Kidney (tissue), 22 donors: ENCODE results near the gene CLCA1. TPM values are rescaled to one million over a fixed set of nuclear protein-coding genes. Genes with fewer than 3 reads are reported as not detected.

ENCODE experiments used
- DNase-seq, 5 donors: peaks; one replicate each; pipeline ENCODE4 v3.0.0-alpha.2; 2013 to 2020
- FAIRE-seq: peaks from 2 replicates; lab custom pipeline; 2012; peaks lifted over from hg19 to GRCh38; lab: Jason Lieb, UNC
- H3K27ac ChIP-seq, 2 donors: one replicate each; pipeline ENCODE4 v1.7.0; 2013; ENCODE audit warnings: low read depth in 2 of 2, low read length in 2 of 2, inconsistent platforms in 1 of 2
- H3K27me3 ChIP-seq: one replicate; pipeline ENCODE4 v1.7.1; 2013; ENCODE audit warnings: low read length, inconsistent platforms; ENCODE audit not compliant: control insufficient read depth, insufficient read depth
- H3K36me3 ChIP-seq, 3 donors: one replicate each; pipeline versions ENCODE4 v1.7.0 to v1.7.1; 2013; ENCODE audit warnings: low read length in 3 of 3, control low read depth in 1 of 3, inconsistent platforms in 1 of 3; ENCODE audit not compliant: insufficient read depth in 3 of 3, control insufficient read depth in 2 of 3
- H3K4me1 ChIP-seq, 3 donors: one replicate each; pipeline versions ENCODE4 v1.7.0 to v1.7.1; 2013; ENCODE audit warnings: low read length in 3 of 3, inconsistent platforms in 1 of 3, low read depth in 1 of 3; ENCODE audit not compliant: control insufficient read depth in 2 of 3, insufficient read depth in 2 of 3
- H3K4me3 ChIP-seq, 3 donors: one replicate each; pipeline versions ENCODE4 v1.7.0 to v1.8.1; 2013; ENCODE audit warnings: low read length in 3 of 3, control low read depth in 1 of 3, inconsistent platforms in 1 of 3
- H3K9ac ChIP-seq, 3 donors: one replicate each; pipeline versions ENCODE4 v1.7.0 to v1.7.1; 2013; ENCODE audit warnings: low read length in 3 of 3, control low read depth in 1 of 3, inconsistent platforms in 1 of 3
- H3K9me3 ChIP-seq, 3 donors: one replicate each; pipeline versions ENCODE4 v1.7.0 to v1.7.1; 2013; ENCODE audit warnings: low read length in 3 of 3, control low read depth in 1 of 3, inconsistent platforms in 1 of 3; ENCODE audit not compliant: control insufficient read depth in 2 of 3, insufficient read depth in 1 of 3
- CTCF ChIP-seq: IDR thresholded peaks from 3 replicates; pipeline ENCODE4 v1.5.1; 2012; ENCODE audit warnings: mild to moderate bottlenecking, moderate library complexity, borderline replicate concordance; ENCODE audit not compliant: insufficient read depth; ENCODE audit errors: extremely low read depth
- intact Hi-C: fragments of 100-400 bp; cut with DNase I; formaldehyde crosslinking; loops from one replicate; pipeline ENCODE4 v1.11.1; 2022
- long read RNA-seq, 10 donors: library from polyadenylated mRNA in 1 of 10; unstranded in 1 of 10; transcript quantifications; one replicate each; pipeline ENCODE4 v2.0.0 and lab custom pipeline, GENCODE V29; 2021 to 2026
- polyA plus RNA-seq: library from polyadenylated mRNA; stranded (reverse); fragments of 350-450 nt; fragmentation: Illumina TruSeq; extraction: RNeasy Lipid Tissue Mini Kit (QIAGEN cat#74804); gene quantifications from one replicate; pipeline ENCODE4 v1.2.3, GENCODE V29; 2014; ENCODE audit warnings: low read depth, low replicate concordance; ENCODE audit not compliant: insufficient read depth
- total RNA-seq: library from RNA; stranded (reverse); fragmentation: NEBNext Ultra II Directional; extraction: Animal tissue kit (Norgen Biotek cat#: 25700); gene quantifications from one replicate; pipeline ENCODE4 v1.2.1, GENCODE V29; 2021
- donor health status: control.
- donor health status: control.
- donor health status: control.
- donor health status: control.
- donor health status: control.
- donor health status: DM: yes; HTN: yes; CAD: no.
- donor health status: Normal renal cell carcinoma (clear cell type).

The CLCA1 gene
- total RNA-seq (not detected), polyA plus RNA-seq (not detected)
- long read RNA-seq, donor 1, result 0 reads
- long read RNA-seq, donor 2, result 0 reads
- long read RNA-seq, donor 3, result 0 reads
- long read RNA-seq, donor 4, result 0 reads
- long read RNA-seq, donor 5, result 0 reads
- long read RNA-seq, donor 6, result 0 reads
- long read RNA-seq, donor 7, result 0 reads
- long read RNA-seq, donor 8, result 0 reads
- long read RNA-seq, donor 9, result 0 reads
- long read RNA-seq, donor 10, result 0 reads

GRCh38 chr1:86468501-86468977 lies at the start of gene CLCA1:
Gene CLCA1, plus strand, starts transcription at chr1:86468927. Its CDS starts 45 bp downstream, at chr1:86468972.
- no peak within 1 kb of the TSS for H3K4me3 ChIP-seq
- H3K9me3 ChIP-seq, result no peaks in the 10 kb centered on the region
- DNase-seq (no peak), FAIRE-seq (no peak)
- H3K9ac ChIP-seq, result no peak within 1 kb of the TSS
- H3K4me1 ChIP-seq, result no peaks in the 10 kb centered on the region
- H3K27me3 ChIP-seq, result no peaks in the 10 kb centered on the region
- intact Hi-C loops, result no loop called here
- H3K27ac ChIP-seq, result no peak within 1 kb of the TSS
- TF ChIP-seq CTCF, result no peak
- H3K36me3 ChIP-seq, result no peaks in the 10 kb centered on the region

- H3K27ac ChIP-seq, result no peak overlapping the region
- peak; percentile 11 for TF ChIP-seq CTCF
- intact Hi-C loops, result no loop called here
- no peaks in the 10 kb centered on the region for H3K27me3 ChIP-seq
- H3K4me3 ChIP-seq, result no peak overlapping the region
- DNase-seq, result peak in 2 of 5 donors; percentile 17 to 29
- H3K9ac ChIP-seq, result no peak overlapping the region
- no peaks in the 10 kb centered on the region for H3K4me1 ChIP-seq
- no peaks in the 10 kb centered on the region for H3K9me3 ChIP-seq
- no peaks in the 10 kb centered on the region for H3K36me3 ChIP-seq
- FAIRE-seq, result no peak
Measured at GRCh38 chr1:86419277-86419903, 49.3 kb upstream of the CLCA1 start.

- no peak for FAIRE-seq
- Histone ChIP-seq H3K9ac (no peak overlapping the region), H3K4me3 (no peak overlapping the region), H3K4me1 (no peaks in the 10 kb centered on the region), H3K27me3 (no peaks in the 10 kb centered on the region), H3K9me3 (no peaks in the 10 kb centered on the region), H3K36me3 (no peaks in the 10 kb centered on the region), H3K27ac (no peak overlapping the region)
- intact Hi-C loops, result no loop called here
- TF ChIP-seq CTCF, result no peak
- no peak for DNase-seq
Measured at GRCh38 chr1:86421601-86422280, 47.0 kb upstream of the CLCA1 start.
